Left cardiac atrium (tissue), 4 donors: Measurements from ENCODE around the gene ASB4. TPM values are rescaled to one million over a fixed set of nuclear protein-coding genes. Genes with fewer than 3 reads are reported as not detected.
A peak's percentile ranks its signal among the peaks of the same experiment; 100 is the strongest.
"Not testable (repeated sequence)": the region's sequence is repeated elsewhere in the genome, so short reads cannot be mapped to it uniquely, and the experiment has no call there.

ENCODE experiments used
- ATAC-seq, 2 donors: fragments of 200-7000 bp; cut with Tn5 transposase; one replicate each; pipeline ENCODE4 v1.9.1; 2020; ENCODE audit warnings: mild to moderate bottlenecking in 2 of 2, moderate library complexity in 2 of 2
- DNase-seq: peaks from one replicate; pipeline ENCODE4 v3.0.0-alpha.2; 2020
- intact Hi-C, 2 donors: fragments of 100-400 bp; cut with DNase I; formaldehyde crosslinking; loops; one replicate each; pipeline versions ENCODE4 v1.14.1 to v1.15.1; 2022 to 2023
- total RNA-seq, 2 donors: library from RNA; stranded (reverse); fragmentation: NEBNext Ultra II Directional; extraction: Animal tissue kit (Norgen Biotek cat#: 25700); gene quantifications; one replicate each; pipeline ENCODE4 v1.2.1, GENCODE V29; 2021
- donor health status: DM: no; HTN: yes; CAD: no.
- donor health status: DM: no; HTN: yes; CAD: no; lungs with severe emphysema.
- donor health status: DM: yes; HTN: yes; CAD: no.
- donor health status: Dilated cardiomyopathy.

ASB4 gene
- total RNA-seq, 2 donors from 2014 or later, result 0.71 to 3.5 TPM

DNA sequence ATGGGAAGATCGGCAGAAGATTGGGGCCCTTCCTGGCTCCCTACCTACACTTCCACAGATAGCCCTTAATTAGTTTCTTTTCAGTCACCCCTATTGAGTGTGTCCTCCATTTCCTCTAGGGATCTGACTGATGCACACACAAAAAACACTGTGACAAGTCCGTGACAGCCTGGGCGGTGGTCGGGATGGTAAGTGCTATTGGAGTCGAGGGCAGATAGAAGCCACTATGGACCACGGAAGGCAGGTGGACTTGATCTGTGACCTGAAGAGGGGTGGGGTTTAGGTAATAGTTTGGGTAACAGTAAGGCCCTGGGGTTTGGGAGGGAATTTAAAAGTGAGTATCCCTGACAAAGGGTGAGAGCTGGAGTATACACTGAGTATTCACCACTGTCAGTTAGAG, 57.6 kb downstream of the ASB4 start:
- no peak for DNase-seq
- ATAC-seq, result no peak
- intact Hi-C loops, result loop anchor here in 1 of 2 donors (5.0 kb wide), 1 partner anchor 139 kb away; no protein-coding TSS in a partner anchor

DNA sequence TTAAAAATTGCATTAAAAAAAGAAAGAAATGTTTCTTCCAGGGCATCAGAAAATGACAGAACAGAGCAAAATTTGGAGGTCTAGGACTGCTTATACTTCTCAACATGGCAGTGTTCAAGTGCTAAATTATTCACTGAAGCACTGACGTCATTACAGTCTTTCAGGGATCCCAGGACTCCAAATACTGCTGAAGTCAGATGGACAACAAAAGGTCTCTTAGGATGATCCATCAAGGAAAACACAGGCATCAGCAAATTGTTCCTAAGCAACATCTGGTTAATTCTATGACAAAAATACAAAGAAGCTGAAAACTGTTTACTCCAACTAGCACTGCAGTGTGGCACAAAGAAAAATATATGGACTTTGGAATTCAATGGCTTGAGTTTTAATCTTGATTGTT, 58.4 kb downstream of the ASB4 start:
- DNase-seq (no peak), ATAC-seq (no peak)
- intact Hi-C loops, result loop anchor here in 1 of 2 donors (5.0 kb wide), 1 partner anchor 138 kb away; no protein-coding TSS in a partner anchor

DNA sequence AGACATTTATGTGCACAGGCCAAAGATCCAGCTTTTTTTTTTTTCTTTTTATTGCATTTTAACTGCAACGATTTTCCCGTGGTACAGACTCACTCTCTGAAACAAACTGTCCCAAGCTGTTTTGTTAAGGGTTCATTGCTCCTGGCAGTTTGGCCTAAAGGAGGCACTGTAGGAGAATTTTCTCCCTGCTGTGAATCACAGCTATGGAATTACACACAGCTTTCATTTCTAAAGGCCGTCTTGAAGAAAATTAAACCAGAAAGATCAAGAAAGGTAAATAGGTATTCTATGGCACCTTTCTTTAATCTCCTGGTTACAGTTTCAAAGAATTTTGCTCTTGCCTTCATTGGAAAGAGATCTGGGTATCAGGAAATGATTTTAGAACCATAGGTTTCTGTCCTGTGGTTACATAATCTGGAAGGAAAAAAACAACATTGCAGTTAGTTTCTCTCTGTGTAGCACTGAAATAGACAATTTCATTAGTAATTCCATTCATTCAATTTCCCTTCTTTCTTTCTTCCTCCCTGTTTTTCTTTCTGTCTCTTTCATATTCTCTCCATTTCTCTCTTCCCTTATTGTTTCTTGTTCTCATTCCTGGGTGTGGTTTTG, 59.4 kb downstream of the ASB4 start:
- ATAC-seq, result peak; percentile 84 to 92
- intact Hi-C loops, result loop anchor here in 1 of 2 donors (5.0 kb wide), 1 partner anchor 52 kb away; the partner anchor contains the start of gene PDK4
- DNase-seq, result peak; percentile 30

DNA sequence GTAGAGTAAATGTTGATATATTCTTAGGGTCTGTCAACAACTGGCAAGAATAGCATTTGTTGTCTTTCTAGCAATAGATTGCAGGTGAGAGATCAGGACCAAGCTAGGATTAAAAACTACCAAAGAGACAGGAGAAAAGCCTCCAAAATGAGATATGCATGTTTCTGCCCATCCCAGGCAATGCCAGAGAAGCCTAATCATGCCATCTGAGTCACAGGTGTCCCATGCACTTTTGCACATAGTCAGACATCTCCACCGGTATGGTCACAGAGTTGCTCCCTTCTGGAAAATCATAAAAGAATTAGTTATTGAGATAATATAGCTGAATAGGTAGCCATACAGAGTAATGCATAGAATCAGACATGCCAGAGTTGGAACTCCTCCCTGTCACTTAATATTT, 59.9 kb downstream of the ASB4 start:
- ATAC-seq (no peak), DNase-seq (no peak)
- intact Hi-C loops, result loop anchor here in 1 of 2 donors (5.0 kb wide), 1 partner anchor 52 kb away; the partner anchor contains the start of gene PDK4

DNA sequence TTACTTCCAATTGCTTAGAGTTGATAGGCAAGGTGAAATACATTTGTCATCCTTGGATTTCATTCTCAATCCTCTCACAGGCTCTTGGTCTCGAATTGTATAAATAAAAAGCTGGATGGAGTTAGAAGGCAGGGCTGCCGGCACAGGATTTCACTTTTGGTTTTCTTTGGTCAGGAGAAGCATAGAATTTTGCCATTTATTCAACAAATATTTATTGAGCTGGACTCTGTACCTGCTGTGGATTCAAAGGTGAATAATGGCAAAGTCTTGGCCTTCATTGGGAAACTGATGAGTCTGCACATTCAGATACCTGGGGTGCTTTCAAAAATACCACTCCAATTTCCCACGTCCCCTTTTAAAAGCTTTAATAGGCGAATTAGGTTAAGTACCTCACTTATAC, 60.9 kb downstream of the ASB4 start:
- ATAC-seq (no peak), DNase-seq (no peak)
- intact Hi-C loops, result loop anchor here in 1 of 2 donors (5.0 kb wide), 1 partner anchor 51 kb away; the partner anchor contains the start of gene PDK4

DNA sequence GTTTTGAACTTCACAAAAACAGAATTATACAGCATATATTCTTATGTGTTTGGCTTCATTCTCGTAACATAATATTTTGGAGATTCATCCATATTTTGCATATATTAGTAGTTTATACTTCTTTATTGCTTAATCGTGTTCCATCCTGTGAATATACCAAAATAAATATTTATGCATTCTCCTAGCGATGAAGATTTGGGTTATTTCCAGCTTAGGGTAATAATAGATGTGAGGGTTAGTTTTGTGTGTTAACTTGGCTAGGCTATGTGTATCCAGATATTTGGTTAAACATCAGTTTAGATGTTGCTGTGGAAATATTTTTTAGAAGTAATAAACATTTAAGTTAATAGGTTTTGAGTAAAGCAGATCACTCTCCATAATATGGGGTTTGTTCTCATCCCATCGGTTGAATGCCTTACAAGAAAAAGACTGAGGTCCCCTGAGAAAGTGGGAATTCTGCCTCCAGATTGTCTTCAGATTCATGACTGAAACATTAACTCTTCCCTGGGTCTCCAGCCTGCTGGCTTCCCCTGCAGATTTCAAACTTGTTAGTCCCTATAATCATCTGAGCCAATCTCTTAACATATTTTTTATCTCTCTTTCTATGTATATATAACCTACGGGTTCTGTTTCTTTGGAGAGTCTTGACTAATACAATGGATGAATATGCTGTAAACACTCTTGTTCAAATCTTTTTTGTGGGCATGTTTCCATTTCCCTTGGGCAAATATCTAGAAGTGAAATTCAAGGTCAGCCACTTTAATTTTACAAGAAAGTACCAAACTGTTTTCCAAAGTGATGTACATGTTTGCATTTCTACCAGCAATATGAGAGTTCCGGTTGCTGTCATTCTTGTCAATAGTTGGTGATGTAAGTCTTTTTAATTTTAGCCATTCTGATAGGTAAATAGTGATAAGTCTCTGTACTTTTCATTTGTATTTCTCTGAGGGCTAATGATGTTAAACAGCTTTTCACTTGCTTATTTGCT, 61.9 kb downstream of the ASB4 start:
- DNase-seq (no peak), ATAC-seq (no peak)
- intact Hi-C loops, result loop anchor here in 1 of 2 donors (5.0 kb wide), 1 partner anchor 50 kb away; the partner anchor contains the start of gene PDK4

DNA sequence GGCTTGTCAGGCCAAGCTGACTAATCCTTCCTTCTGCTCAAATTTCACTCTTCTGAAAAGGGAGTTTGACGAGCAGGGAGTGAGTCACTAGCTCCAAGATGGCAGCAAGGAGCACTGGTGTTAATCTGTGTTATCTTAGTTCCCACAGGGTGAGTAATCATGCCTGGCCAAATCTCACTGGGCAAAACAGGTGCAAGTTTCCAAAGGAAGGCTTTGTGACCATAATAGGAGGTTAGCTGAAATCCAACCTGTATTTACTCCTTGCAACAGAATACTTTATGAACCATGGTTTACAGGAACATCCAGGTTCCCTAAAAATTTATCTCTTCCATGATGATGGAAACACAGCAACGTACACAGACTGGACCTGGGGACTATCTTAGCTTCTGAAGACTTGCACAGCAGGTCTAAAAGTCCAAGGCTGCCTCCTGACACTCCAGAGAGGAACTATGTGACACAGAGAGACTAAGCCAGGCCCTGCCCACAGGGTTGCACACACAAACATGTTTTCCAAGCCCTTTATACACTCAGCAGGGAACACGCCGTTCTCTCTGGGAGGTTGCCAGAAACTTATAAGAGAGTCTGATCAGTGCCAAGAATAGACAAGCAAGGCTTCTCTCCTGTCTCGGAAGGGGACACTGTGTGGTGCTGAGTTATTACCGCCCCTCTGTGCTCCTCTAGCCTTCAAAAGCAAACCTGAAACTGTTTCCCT, 64.2 kb downstream of the ASB4 start:
- ATAC-seq, result peak; percentile 96
- intact Hi-C loops, result loop anchor here (2.0 to 5.0 kb wide), 2 partner anchors 31 to 47 kb away; partner anchors contain the start of gene PDK4 (in 2 of the 2)
- DNase-seq, result peak; percentile 93

DNA sequence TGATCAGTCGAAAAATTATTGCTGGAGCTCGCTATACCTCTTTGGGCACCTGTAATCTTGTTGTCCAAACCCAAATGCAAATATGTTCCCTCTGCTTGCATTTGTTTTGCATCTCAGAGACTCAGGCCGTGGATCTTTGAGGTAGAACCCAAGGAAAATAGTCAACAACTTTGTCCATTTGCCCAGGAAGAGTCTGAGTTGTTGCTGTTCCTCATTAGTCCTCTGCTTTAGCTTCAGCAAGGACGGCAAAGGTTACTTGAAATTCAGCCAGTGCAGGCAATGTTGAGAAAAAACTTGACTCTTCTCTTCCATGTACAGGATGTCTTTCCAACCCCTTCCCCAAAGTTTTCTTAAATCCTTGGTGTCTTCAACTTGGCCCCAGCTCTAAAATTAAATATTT, 64.8 kb downstream of the ASB4 start:
- intact Hi-C loops, result loop anchor here (2.0 to 5.0 kb wide), 2 partner anchors 30 to 47 kb away; partner anchors contain the start of gene PDK4 (in 1 of the 2)
- DNase-seq (no peak), ATAC-seq (no peak)

DNA sequence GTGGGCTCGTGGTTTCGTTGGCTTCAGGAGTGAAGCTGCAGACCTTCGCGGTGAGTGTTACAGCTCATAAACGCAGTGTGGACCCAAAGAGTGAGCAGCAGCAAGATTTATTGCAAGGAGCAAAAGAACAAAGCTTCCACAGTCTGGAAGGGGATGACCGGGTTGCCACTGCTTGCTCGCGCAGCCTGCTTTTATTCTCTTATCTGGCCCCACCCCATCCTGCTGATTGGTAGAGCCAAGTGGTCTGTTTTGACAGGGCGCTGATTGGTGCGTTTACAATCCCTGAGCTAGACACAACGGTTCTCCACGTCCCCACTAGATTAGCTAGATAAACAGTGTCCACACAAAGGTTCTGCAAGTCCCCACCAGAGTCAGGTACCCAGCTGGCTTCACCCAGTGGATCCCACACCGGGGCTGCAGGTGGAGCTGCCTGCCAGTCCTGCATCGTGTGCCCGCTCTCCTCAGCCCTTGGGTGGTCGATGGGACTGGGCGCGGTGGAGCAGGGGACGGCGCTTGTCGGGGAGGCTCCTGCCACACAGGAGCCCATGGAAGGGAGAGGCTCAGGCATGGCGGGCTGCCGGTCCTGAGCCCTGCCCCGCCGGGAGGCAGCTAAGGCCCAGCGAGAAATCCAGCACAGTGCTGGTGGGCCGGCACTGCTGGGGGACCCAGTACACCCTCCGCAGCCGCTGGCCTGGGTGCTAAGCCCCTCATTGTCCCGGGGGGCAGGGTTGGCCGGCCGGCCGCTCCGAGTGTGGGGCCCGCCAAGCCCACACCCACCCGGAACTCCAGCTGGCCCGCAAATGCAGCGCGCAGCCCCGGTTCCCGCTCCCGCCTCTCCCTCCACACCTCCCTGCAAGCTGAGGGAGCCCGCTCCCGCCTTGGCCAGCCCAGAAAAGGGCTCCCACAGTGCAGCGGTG, 66.5 kb downstream of the ASB4 start:
- DNase-seq, ATAC-seq: not testable (repeated sequence)
- intact Hi-C loops, result loop anchor here in 1 of 2 donors (5.0 kb wide), 1 partner anchor 45 kb away; the partner anchor contains the start of gene PDK4

DNA sequence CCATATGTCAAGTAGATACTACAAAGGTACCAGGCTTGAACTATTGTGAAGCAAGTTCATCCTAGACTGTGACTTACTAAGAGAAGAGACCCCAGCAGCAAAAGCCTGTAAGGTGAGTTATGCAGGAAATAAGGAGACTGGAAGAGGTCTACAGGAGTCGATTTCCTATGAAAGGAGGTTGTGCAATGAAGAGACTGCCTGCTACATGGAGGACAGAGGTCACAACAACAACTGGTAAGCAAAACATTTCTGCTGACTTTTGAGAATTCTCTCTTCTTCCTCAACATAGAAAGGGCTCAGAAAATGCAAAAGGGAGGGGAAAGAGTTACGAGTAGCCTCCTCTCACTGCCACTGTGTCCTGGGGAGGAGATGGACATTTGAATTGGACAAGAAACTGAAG, 68.2 kb downstream of the ASB4 start:
- intact Hi-C loops, result loop anchor here in 1 of 2 donors (5.0 kb wide), 1 partner anchor 43 kb away; the partner anchor contains the start of gene PDK4
- no peak for ATAC-seq
- DNase-seq, result no peak

DNA sequence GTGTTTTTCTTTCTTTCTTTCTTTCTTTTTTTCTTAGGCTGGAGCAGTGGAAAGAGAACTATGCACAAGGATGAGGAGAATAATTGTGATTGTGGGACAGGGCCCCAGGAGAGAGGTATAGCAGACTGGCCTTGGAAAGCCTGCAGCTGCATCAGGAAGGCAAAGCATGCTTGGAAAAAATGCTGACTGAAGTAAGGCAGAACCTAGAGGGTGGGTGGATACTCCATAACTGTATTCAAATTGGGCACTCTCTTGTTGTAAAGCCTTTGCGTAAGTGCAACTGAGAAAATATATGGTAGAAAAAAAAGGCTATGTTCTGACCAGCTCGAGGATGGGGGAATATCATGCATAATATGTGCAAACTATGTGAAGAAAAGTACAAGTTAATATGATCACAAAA, 71.0 kb downstream of the ASB4 start:
- intact Hi-C loops, result no loop called here
- ATAC-seq (no peak), DNase-seq (no peak)

DNA sequence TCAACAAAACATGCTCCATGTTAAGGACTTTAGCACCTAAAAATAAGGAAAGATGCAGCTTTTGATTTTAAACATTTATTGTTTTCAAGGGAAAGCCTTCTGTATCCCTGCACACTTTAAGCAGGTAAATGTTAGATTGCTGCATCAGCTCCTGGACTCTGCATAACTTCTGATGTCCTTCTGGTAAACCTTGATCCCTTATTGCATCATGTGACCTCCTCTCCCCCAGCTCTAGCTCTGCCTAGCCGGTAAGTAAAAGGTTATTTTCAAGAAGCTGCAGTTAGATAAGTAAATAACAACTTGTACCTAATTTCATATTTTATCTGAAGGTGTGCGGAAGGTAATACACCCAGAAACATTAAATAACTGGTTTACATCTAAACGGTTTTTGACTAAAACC, 73.1 kb downstream of the ASB4 start:
- DNase-seq, result no peak
- no peak for ATAC-seq
- intact Hi-C loops, result no loop called here

DNA sequence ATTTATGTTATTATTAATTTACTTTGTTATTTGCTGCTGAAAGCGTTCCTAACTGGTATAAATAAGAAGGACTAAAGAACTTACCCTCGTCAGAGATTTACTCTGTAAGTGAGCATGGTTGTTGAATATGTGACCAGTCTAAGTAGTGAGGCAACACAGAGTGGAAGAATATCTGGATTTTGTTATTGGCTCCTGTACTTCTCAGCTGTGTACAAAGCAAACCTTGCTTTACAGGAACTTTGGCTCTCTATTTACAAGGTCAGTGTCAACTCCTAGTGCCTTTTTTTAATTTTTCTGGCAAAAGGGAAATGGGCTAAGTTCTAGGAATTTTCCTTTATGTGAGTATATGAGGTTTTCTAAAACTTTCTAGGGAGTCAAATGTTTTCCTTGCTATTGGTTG, 74.9 kb downstream of the ASB4 start:
- ATAC-seq, result no peak
- intact Hi-C loops, result no loop called here
- no peak for DNase-seq

DNA sequence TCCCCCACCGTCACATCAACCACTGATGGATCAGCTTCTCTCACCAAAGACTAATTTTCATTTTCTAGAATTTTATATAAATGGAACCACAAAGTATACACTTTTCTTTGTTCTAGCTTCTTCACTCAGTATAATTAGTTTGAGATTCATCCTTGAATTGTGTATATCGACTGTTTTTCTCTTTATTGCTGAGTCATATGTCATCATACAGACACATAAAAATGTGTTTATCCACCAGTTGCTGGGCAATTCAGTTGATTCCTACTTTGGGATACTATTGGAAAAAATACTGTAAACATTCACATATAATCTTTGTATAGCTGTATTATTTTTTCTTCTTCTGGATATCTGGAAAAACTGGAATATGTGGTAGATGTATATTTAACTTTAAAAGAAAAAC, 84.0 kb downstream of the ASB4 start:
- no peak for ATAC-seq
- intact Hi-C loops, result no loop called here
- no peak for DNase-seq

DNA sequence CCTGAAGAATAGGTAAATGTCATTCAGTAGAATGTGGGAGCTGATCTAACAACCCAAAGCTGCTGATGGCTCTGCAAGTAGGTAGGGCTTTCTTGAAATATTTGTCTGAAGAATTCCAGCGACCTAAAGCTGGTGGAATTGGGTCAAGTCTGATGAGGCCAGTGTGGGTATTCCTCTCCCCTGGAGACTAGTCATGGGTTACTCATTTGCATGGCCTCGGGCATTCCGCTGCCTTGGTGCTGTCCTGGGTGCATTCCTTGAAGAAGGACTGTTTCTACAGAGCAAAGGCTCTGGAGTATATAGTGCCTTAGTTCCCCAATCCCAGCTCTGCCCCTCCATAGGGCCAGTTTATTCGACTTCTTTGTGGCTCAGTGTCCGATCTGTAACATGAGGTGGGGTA, 91.4 kb downstream of the ASB4 start:
- ATAC-seq, result no peak
- no peak for DNase-seq
- intact Hi-C loops, result no loop called here

DNA sequence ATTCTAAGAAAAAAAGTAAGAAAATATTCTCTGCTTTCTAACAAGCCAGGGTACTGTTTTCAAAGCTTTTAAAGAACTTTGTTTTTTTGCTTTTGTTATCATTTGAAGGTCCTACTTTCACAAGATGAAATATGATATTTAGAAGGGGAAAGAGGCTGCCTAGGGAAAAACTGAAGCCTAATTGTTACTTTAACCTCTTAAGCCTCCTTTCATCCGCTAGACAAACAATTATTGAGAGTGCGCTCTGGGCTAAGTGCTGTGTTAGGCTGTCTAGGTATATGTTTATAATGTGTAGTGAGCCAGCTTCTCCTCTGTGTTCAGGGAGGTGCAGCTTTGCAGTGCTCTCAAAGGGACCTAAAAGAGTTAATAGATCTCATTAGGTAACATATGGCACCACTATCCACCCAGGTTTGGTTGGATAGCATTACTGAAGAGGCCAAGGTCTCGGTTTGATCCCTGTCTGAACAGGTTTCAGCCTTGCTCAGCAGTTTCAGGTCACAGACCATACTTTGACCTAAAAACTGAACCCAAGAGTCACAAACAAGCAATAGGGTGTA, 92.6 kb downstream of the ASB4 start:
- intact Hi-C loops, result no loop called here
- ATAC-seq (no peak), DNase-seq (no peak)

DNA sequence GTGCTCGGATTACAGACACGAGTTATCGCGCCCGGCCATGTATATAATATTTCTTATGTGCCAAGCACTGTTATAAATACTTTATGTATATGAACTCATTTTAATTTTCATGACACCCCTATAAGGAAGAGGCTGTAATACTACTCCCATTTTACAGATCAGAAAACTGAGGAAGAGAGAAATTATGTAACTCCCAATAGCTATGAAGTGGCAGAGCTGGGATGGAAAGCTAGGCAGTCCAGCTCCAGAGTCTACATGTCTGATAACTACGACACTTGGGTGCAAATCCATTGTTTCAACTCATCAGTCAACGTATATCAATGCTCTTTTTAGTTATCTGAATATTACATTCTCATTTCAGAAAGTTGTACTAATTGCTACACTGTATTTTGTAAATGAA, 93.6 kb downstream of the ASB4 start:
- ATAC-seq, result no peak
- intact Hi-C loops, result no loop called here
- DNase-seq, result no peak

DNA sequence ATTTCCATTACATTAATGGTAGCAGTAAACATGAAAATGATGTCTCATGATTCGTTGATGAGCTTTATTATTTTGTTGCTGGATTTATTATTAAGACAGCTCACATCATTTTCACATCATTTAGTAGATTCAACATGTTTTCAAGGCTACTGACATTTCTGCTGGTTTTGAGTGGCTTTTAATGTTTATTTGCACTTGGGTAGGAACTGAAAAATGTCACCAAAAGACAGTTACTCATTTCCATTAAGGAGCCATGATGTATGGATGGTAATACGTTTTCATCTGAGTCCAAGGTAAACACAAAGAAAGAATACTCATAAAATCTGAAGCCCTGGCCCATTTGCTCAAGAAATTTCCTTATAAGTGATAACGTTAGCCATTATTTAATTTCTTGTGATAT, 95.7 kb downstream of the ASB4 start:
- DNase-seq (no peak), ATAC-seq (no peak)
- intact Hi-C loops, result loop anchor here in 1 of 2 donors (2.0 kb wide), 1 partner anchor 31 kb away; no protein-coding TSS in a partner anchor
